Measurements from ENCODE around the gene MAN2A2. TPM values are rescaled to one million over a fixed set of nuclear protein-coding genes. Genes with fewer than 3 reads are reported as not detected.

Gene MAN2A2
- total and polyA plus RNA-seq, 2 experiments from 2014 or later = 11.2 to 32.7 TPM

GRCh38 chr15:90882781-90883525, 20.1 kb upstream of the MAN2A2 start:
- H3K4me2 ChIP-seq = peak overlapping the region; percentile 95
- H4K20me1 ChIP-seq (ENCODE audit: insufficient read depth, poor library complexity, severe bottlenecking) = no peaks in the 10 kb centered on the region
- no peaks in the 10 kb centered on the region for H3K36me3 ChIP-seq (replicated peaks; ENCODE audit: insufficient read depth, low read depth)
- H3K4me3 ChIP-seq = no peak overlapping the region
- H3K79me2 ChIP-seq = no peaks in the 10 kb centered on the region
- 85% methylated on average over 11 of the region's 13 CpGs for WGBS (ENCODE audit: low lambda C conversion rate, missing lambda C conversion rate)
- no peaks in the 10 kb centered on the region for H3K9me2 ChIP-seq (replicated peaks; ENCODE audit: insufficient read depth)
- H2AFZ ChIP-seq = peak overlapping the region; percentile 97
- no peak for DNase-seq (ENCODE audit: low spot score)
- peaks cover 28% of the 10 kb centered on the region for H3K4me1 ChIP-seq (ENCODE audit: insufficient read depth)
- H3K9me3 ChIP-seq (ENCODE audit: low read depth) = no peaks in the 10 kb centered on the region
- H3K27me3 ChIP-seq = no peaks in the 10 kb centered on the region
- H3K27ac ChIP-seq = peak overlapping the region; percentile 83
- TF ChIP-seq, protein P1, sequence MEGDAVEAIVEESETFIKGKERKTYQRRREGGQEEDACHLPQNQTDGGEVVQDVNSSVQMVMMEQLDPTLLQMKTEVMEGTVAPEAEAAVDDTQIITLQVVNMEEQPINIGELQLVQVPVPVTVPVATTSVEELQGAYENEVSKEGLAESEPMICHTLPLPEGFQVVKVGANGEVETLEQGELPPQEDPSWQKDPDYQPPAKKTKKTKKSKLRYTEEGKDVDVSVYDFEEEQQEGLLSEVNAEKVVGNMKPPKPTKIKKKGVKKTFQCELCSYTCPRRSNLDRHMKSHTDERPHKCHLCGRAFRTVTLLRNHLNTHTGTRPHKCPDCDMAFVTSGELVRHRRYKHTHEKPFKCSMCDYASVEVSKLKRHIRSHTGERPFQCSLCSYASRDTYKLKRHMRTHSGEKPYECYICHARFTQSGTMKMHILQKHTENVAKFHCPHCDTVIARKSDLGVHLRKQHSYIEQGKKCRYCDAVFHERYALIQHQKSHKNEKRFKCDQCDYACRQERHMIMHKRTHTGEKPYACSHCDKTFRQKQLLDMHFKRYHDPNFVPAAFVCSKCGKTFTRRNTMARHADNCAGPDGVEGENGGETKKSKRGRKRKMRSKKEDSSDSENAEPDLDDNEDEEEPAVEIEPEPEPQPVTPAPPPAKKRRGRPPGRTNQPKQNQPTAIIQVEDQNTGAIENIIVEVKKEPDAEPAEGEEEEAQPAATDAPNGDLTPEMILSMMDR (IDR thresholded peaks at IDR 0.05; ENCODE audit: poor library complexity) = no peak
- TF ChIP-seq EZH2phosphoT487 (IDR thresholded peaks at IDR 0.05; ENCODE audit: low read depth, severe bottlenecking, unreplicated experiment) (no peak), EZH2 (IDR thresholded peaks at IDR 0.05; ENCODE audit: borderline replicate concordance) (no peak)

DNA sequence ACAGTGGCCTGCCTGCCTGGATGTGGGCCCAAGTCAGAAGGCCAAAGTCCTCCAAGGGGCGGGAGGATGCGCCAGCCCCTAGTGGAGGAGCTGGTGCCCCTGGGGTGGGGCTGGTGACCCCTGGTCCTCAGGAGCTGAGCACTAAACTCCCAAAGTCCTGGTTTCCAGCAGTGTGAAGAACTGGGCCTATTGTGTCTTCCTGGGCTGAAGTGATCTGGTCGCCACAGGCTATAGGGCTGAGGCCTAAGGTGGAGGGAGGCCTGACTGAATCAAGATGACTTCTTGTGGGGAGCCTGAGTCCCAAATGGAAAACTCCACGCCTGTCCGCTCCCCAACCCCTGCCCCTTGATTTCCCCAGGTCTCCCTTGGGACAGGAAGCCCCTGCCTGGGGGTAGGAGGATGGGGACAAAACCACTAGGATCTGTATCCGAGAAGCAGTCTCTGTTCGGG, 19.6 kb upstream of the MAN2A2 start:
- H3K4me1 ChIP-seq (ENCODE audit: insufficient read depth) = peaks cover 28% of the 10 kb centered on the region
- H3K27me3 ChIP-seq = no peaks in the 10 kb centered on the region
- H3K36me3 ChIP-seq (replicated peaks; ENCODE audit: insufficient read depth, low read depth) = no peaks in the 10 kb centered on the region
- H3K79me2 ChIP-seq = no peaks in the 10 kb centered on the region
- no peak for DNase-seq (ENCODE audit: low spot score)
- H3K27ac ChIP-seq = peak overlapping the region; percentile 83
- WGBS (ENCODE audit: low lambda C conversion rate, missing lambda C conversion rate) = 81% methylated on average over 7 of the region's 7 CpGs
- no peak overlapping the region for H3K4me3 ChIP-seq
- no peaks in the 10 kb centered on the region for H3K9me3 ChIP-seq (ENCODE audit: low read depth)
- H3K4me2 ChIP-seq = peak overlapping the region; percentile 95
- peak overlapping the region; percentile 97 for H2AFZ ChIP-seq
- no peaks in the 10 kb centered on the region for H3K9me2 ChIP-seq (replicated peaks; ENCODE audit: insufficient read depth)
- no peaks in the 10 kb centered on the region for H4K20me1 ChIP-seq (ENCODE audit: insufficient read depth, poor library complexity, severe bottlenecking)
- TF ChIP-seq, protein P1 (IDR thresholded peaks at IDR 0.05; ENCODE audit: poor library complexity) = no peak
- no peak for TF ChIP-seq EZH2phosphoT487 (IDR thresholded peaks at IDR 0.05; ENCODE audit: low read depth, severe bottlenecking, unreplicated experiment)
- no peak for TF ChIP-seq EZH2 (IDR thresholded peaks at IDR 0.05; ENCODE audit: borderline replicate concordance)

DNA sequence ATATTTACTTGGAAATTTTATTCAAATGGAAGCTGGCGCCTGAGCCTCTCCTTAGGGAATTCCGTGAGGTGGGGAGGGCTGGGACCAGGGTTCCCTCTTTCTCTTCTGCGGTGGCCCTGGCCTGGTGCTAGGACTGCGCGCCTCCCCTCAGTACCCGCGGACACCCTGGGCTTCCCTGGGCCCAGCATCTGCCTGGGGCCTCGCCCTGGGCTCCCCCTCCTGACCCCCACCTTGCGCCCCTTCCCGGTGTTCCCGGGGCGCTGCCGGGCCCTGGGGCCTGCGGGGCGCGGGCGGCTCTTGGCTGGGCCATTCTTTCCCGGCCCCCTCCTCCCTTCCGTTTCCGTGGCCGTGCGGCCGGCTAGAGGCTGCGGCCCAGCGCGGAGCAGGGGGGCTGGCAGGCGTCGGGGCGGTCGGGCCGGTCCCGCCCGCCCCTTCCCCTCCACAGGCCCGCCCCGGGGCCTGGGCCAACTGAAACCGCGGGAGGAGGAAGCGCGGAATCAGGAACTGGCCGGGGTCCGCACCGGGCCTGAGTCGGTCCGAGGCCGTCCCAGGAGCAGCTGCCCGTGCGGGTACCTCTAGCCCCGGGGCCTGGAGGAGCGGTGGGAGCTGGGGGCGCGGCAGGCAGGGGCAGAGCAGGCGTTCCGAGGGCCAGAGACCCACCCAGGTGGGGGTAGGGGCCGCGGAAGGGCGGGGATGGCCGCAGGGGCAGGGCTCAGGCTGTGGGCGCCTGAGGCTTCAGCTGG, 19.0 kb upstream of the MAN2A2 start, which contains the start of gene FES:
Gene FES, plus strand, starts transcription at position 529 of the 743 bp plus-strand sequence. CDS start 542 bp downstream, outside the sequence.
- peak within 1 kb of the TSS; percentile 83 for H3K27ac ChIP-seq

More for the DNA sequence above, 19.0 kb upstream of the MAN2A2 start, which contains the start of gene FES:
- no peaks in the 10 kb centered on the region for H3K9me2 ChIP-seq (replicated peaks; ENCODE audit: insufficient read depth)
- H3K79me2 ChIP-seq = no peaks in the 10 kb centered on the region
- no peaks in the 10 kb centered on the region for H4K20me1 ChIP-seq (ENCODE audit: insufficient read depth, poor library complexity, severe bottlenecking)
- no peaks in the 10 kb centered on the region for H3K9me3 ChIP-seq (ENCODE audit: low read depth)
- no peaks in the 10 kb centered on the region for H3K36me3 ChIP-seq (replicated peaks; ENCODE audit: insufficient read depth, low read depth)
- peak within 1 kb of the TSS; percentile 97 for H2AFZ ChIP-seq
- no peaks in the 10 kb centered on the region for H3K27me3 ChIP-seq
- H3K4me3 ChIP-seq = peak within 1 kb of the TSS; percentile 42
- peaks cover 28% of the 10 kb centered on the region for H3K4me1 ChIP-seq (ENCODE audit: insufficient read depth)
- peak; percentile 70 for DNase-seq (ENCODE audit: low spot score)
- 31% methylated on average over 22 of the region's 58 CpGs for WGBS (ENCODE audit: low lambda C conversion rate, missing lambda C conversion rate)
- H3K4me2 ChIP-seq = peak within 1 kb of the TSS; percentile 95
- TF ChIP-seq, protein P1 (IDR thresholded peaks at IDR 0.05; ENCODE audit: poor library complexity) = no peak
- TF ChIP-seq EZH2 (IDR thresholded peaks at IDR 0.05; ENCODE audit: borderline replicate concordance) (no peak), EZH2phosphoT487 (IDR thresholded peaks at IDR 0.05; ENCODE audit: low read depth, severe bottlenecking, unreplicated experiment) (no peak)

All from hepatocyte (in vitro differentiated cells).